HuH-7 (cell line): ENCODE data around the gene CDK5RAP3.
"Not testable (repeated sequence)": the region's sequence is repeated elsewhere in the genome, so short reads cannot be mapped to it uniquely, and the experiment has no call there.

Experiments used
- DNase-seq: peaks from one replicate; pipeline ENCODE4 v3.0.0; 2011; ENCODE audit warnings: low spot score

The CDK5RAP3 gene

DNA sequence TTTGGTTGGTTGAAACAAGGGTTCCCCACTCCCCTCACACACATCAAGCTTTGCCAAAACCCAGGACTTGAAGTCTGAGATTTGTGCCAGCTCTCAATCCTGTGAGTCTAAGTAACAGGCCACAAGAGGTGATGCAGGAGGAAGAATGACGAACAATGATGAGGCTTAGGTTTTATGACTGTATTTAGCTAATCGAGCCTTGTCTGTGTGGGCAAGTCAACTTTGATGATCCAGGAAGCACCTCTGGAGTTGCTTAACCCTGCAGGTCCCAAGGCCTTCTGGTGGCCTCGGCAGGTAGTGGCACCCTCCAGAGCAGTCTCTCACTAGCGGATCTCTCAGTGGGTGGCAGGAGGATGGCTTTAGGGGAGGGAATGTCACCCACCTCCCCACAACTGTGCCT lies 28.7 kb downstream of the CDK5RAP3 start:
- DNase-seq: peak; percentile 55

DNA sequence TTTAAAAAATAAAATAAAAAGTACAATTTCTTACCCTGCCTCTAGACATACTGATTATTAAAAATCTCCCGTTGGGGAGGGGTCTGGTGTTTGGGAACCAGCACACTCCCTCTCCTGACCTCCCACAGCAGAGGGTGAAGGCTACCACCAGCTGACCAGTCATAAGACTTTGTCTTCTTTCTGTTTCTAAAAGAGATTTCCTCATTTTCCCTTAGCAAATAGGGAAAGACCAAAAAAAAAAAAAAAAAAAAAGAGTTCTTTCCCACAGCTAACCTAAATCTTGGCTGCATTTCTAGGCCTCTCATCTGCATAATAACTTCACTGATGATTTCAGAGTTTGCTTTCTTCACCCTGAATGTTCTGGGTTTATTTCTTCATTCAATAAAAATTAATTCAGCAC lies 30.3 kb downstream of the CDK5RAP3 start:
- DNase-seq: no peak

DNA sequence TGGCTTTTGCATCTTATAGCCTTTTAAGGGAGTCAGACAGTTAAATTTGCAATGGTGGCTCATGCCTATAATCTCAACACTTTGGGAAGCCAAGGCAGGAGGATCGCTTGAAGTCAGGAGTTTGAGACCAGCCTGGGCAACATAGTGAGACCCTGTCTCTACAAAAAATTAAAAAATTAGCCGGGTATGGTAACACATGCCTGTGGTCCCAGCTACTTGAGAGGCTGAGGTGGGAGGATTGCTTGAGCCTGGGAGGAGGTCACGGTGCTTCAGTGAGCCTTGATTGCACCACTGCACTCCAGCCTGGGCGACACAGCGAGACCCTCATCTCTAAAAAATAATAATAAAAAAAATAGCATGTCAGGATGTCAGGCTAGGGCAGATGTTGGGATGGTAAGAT lies 30.7 kb downstream of the CDK5RAP3 start:
- DNase-seq: not testable (repeated sequence)

DNA sequence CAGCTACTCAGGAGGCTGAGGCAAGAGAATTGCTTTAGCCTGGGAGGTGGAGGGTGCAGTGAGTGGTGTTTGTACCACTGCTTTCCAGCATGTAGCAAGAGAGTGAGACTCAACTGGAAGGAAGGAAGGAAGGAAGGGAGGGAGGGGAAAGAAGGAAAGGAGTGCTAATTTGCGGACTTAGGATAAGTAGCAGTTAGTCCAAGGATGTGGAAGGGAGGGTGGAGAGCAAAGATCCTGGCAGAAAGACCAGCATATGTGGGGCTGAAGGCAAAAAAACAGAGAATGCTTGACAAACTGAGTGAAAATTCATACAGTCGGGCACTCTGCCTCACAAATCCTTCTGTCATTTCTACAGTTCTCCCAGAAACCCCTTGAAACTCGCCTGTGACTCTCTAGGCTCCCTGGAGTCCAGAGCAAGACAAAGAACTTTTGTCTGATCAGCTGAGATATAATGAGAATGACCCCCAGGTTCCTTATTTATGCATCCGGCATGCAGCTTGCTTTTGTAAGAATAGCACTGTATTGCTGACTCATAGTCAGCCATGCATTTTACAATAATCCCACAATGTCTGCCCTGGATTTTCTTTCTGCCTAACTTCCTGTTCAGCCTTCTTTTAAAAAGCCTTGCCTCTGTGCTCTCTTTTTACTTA lies 31.5 kb downstream of the CDK5RAP3 start:
- no peak for DNase-seq

DNA sequence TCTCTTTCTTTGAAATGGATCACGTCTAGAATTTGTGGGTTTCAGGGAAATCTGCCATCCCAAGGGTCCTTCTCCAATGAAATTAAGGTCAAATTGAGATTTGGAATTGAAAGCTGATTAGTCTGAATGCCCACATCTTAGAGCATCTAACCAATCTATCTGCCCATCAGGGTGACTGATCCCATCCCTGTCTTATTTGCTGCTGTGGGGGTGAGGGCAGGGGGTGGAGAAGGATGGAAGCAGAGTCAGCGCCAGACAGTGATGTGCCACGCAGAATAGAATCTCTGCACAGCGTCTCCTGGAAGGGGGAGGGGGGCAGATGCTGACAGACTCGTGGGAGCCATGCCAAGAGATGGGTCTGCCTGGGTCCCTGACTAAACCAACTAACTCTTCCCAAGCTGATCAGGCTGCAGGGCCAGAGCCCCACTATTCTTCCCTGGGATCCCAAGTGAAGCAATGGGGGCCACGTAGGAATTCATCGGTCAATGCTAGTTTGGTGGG lies 32.1 kb downstream of the CDK5RAP3 start:
- no peak for DNase-seq

DNA sequence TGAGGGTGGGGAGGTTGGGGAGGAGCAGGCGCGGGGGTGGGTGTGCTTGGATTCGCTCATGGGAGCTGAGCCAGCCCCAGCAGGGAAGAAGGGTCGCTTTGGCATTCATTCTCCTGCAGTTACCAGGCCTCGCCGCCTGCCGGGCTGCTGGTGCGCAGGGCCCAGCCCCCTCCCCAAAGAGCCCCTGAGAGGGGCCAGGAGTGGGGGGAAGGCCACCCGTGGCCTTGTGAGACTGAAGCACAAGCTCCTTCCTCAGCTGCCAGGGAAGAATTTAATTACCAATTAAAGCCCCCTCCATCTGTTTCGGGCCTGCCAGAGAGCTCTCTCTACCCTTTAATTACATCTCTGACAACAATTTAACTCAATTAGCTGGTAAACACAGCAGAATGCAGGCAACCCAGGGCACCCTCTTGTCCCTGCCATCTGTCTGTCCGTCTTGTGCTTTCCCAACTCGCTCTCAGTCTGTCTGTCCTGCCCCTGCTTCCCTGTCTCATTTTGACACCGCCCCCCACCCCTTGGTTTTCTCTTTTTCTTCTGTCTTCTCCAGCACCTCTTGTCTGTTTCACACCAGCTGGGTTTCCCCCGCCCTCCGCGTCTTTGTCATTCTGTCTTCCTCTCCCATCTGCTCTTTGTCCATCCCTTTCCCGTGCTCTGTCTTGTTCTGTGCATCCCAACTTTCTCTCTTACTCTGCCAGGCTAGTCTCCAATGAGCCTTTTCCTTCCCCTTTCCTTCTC lies 32.7 kb downstream of the CDK5RAP3 start:
- DNase-seq: no peak

DNA sequence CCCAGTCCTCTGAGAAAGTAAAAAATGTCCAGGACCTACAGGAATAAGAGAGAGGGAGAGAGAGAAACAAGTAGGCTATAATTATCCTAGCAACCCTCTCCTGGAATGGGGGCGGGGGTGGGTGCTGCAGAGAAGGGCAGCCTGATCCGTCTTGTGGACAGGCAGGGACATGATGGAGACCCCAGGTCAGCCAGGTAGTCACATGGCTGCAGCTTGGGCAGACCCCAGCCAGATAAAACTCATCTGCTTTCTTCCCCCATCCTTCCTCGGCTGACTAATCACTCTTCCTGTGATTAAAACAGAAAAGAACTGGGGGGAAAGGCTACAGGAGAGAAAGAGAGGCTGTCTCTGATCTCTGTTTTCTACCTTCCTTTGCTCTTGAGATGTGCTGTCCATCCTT lies 34.1 kb downstream of the CDK5RAP3 start:
- DNase-seq: no peak

DNA sequence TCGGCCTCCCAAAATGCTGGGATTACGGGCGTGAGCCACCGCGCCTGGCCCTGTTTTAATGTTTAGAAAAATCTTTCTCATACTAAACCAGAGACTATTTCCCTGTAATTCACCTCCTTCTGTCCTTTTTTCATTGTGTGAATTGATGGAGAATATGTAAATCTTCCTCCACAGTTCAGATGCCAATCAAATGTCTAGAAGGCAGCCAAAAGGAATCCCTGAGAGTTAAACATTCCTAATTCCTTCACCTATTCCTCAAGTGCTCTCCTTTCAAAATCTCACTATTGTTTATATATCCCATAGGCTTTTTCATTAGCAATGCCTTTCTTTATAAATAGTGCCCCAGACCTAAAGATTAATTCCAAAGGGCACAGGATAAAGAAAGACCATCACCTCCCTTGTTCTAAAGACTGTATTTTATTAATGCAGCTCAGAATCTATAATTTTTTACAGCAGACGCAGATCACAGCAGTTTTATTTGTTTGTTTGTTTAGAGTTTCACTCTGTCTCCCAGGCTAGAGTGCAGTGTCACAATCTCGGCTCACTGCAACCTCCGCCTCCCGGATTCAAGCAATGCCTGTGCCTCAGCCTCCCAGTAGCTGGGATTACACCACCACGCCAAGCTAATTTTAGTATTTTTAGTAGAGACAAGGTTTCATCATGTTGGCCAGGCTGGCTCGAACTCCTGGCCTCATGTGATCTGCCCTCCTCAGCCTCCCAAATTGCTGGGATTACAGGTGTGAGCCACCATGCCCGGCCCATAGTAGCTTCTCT lies 36.2 kb downstream of the CDK5RAP3 start:
- DNase-seq: no peak

DNA sequence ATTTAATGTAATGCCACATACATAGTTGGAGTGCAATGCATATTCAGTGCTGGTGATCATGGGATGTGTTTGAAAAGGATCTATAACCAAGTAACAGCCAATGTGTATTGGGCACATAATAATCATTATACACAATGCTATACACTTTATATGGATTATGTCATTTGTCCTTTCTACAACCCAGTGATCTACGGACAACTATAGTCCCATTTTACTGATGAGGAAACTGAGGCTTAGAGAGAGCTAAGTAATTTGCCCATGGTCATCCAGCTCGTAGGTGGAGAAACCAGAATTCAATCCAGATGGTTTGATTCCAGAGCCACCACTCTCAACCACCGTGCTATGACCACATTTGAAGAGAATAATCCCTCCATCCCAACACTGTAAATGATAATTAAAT lies 39.3 kb downstream of the CDK5RAP3 start:
- DNase-seq: no peak

DNA sequence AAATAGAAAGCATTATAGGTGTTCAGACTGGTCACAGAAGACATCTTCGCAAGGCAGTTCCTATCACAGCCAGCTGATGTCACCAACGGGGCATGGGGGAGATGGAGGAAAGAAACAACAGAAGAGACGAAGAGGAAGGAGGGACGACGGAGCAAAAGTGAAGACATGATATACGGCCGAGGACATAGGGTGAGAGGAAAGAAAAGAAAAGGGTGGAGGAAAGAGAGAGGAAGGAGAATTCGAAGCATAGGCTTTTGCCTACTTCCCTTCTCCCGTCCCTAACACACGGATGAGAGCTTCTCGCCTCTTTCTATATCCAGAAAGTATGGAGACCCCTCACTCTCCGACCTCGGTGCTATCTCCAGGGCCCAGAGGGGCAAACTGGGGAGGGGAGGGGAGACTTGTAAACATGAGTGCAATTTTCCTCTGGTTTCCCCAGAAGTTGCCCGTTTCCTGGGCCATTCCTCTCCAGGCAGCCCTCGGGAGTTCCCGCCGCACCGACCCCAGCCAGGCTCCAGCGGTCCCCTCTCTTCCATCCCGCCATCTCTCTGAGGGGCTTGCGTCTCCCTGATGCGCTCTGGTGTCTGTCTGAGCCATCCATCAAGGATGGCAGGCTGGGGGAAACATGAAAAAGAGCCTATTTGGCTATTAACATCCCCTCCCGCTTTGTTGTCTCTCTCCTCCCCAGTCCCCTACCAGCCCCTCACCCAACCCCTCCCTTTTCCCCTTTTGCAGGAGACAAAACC lies 40.7 kb downstream of the CDK5RAP3 start:
- peak; percentile 92 for DNase-seq

DNA sequence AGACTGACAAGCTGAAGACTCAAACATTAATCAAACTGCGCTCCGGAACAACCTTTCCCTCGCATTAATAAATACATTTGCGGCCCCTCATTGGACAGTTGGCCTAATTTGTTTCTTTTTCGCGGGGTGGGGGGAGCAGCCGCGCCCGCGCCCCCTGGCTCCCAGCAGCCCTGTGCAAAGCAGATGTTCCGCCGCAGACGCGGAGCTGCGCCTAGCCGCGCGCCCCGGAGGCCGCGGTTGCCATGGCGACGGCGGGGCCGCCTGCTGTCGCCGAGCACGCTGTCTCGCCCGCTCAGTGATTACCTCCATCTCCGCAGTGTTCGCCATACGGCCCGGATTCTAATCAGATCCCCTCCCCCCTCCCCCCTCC lies 41.2 kb downstream of the CDK5RAP3 start:
- DNase-seq: peak; percentile 66

DNA sequence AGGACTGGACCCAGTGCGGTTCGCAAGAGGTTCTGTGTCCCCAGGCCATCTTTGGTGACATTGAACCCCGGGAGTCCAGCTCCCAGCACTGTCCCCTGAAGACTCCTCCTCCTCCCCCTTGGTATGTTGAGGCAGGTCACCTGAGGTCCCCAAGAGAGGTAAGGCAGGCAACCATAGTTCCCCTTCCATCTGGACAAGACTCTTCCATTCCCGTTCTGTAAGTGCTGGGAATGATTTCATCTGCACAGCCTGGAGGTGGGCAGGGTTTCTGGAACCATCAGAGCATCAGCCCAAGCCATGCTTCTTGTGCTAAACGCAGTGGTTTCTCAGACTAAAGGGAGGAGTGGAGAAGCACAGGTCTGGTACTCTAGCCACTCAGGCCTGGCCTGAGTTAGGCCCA lies 41.7 kb downstream of the CDK5RAP3 start:
- no peak for DNase-seq

DNA sequence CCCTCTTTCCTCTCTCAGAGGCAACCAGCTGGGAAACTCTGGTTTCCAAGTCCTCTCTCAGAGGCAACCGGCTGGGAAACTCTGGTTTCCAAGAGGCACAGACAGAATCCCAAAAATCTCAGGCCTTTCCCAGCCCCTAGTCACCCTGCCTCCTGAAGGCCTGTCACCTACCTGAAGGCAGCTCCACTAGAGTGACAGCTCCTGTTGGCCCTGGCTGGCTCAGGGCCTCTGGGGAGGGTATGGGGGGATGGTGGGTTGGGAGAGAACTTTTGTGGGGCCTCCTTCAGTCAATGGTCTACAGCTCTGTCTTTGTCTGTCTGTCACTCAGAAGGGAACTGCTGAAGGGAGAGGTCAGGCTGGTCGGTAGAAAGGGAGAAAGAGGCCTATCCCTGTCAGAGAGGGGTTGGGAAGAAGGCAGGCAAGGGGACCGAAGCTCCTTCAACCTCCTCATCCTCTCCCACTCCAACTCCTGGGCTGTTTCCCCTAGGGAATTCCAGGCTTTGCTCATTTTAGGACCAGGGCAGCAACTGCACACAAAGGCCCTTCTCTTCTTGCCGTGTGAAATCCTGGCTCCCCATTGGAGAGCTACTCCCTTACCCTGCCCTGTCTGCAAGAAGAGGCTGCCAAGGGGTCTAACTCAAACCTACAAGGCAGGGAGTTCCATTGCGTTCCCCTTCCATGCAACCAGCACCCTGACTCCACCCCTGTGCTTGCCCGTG lies 43.1 kb downstream of the CDK5RAP3 start:
- no peak for DNase-seq

DNA sequence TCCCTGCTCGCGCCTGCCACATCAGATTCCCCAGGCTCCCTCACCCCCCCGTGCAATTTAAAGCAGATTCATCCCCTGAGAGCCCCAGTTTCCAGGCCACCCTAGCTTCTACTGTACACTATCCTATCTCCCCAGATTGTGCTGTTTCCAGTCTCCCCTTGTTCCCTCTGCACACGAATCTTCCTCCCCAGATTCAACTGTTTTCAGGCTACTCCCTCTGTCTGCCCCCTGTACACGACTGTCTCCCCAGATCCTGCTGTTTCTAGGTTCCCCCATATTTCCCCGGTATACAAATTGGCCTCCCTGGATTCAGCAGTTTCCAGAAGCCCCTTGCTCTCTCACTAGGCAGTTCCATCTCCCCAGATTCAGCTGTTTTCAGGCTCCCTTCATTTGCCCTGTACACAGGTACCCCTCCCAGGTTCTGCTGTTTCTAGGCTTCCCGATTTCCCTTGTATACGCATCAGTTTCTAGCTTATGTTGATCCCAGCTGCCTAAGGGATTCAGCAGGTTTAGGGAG lies 43.7 kb downstream of the CDK5RAP3 start:
- no peak for DNase-seq

DNA sequence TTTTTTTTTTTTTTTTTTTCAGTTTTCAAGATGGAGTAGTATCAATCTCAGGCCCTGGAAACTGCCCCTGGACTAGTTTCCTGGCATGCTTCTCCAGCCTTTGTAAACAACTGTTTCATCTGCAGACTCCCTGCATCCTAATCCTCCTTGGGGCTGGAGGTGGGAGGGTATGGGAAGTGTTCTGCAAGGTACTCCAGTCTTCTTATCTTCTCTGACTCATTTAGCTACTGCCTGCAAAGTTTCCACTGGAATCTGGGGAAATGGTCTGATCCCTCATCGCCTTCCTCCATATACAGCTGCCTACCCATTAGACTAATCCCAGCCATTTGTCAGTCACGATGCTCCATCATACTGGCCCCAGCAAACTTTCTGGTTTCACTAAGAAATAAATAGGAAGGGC lies 45.2 kb downstream of the CDK5RAP3 start:
- DNase-seq: no peak

DNA sequence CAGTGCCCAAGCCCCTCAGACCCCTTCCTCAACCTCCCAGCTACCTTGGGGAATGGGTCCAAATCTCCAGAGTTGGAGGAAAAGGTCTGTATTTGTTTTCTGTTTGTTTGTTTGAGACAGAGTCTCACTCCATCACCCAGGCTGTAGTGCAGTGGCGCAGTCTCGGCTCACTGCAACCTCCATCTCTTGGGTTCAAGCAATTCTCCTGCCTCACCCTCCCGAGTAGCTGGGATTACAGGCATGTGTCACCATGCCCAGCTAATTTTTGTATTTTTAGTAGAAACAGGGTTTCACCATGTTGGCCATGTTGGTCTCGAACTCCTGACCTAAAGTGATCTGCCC lies 46.9 kb downstream of the CDK5RAP3 start:
- DNase-seq: not testable (repeated sequence)

DNA sequence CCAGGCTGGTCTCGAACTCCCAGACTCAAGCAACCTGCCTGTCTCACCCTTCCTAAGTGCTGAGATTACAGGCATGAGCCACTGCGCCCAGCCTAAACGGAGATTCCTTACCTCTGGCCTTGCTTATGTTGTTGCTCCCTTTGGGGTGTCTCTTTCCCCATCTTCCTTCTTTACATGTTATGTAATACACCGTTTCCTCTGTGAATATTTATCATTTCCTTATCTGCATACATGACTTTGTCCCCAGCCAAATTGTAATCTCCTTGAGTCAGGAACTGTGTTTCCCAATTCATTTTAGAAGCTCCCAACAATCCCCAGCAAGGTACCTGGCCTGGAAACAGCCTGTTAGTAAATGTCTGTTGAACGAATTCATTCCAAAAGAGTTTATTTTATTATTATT lies 51.0 kb downstream of the CDK5RAP3 start:
- no peak for DNase-seq

DNA sequence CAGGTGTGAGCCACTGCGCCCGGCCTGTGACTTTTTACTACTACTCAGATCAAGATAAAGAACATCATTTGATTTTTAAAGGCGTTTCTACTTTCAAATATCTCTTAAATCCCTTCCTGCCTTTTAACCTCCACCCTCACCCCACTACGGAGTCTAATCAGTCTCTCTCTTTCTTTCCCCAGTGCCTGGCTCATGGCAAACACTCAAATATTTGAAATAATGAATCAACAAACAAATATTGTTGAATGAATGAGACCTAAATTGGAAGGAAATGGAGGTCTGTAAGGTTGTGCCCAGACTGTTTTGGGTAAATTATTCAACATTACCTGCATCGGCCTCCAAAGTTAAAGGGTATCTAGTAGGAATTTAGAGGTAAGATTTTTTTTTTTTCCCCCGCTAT lies 52.0 kb downstream of the CDK5RAP3 start:
- DNase-seq: no peak

DNA sequence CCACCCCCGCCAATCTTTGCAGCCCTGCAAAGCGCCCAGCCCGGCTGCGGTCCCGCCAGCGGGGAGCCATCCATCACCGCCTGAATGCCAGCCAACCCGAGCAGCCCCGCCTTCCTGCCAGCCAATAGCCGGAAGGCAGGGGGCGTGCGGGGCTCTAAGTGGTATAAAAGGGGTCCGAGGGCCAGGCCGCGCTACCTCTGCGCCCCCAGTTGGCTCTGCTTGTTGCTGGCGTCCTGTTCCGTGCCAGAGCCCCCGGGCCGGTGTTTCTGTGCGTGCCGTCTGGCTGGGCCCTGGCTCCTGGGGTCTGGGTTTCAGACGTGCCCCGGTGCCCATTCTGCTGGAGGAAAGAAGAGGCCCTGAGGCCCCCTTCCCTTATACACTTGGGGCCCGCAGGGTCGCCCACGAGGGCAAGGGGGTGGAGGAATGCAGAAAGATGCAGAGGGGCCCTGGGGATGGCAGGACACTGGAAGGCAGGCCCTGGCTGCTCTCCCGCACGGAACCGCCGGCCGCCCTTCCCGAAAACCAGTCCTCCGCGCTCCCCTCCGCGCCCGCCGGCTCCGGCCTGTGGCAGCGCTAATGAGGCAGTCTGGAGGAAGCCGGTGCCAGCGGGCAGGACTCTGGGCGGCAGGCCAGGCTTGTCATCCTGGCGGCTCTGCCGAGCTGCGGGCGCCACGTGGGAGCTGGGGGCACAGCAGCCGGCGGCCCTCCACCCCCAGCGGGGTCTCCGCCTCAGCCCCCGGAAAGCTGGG lies 52.7 kb downstream of the CDK5RAP3 start:
- DNase-seq: peak; percentile 56

DNA sequence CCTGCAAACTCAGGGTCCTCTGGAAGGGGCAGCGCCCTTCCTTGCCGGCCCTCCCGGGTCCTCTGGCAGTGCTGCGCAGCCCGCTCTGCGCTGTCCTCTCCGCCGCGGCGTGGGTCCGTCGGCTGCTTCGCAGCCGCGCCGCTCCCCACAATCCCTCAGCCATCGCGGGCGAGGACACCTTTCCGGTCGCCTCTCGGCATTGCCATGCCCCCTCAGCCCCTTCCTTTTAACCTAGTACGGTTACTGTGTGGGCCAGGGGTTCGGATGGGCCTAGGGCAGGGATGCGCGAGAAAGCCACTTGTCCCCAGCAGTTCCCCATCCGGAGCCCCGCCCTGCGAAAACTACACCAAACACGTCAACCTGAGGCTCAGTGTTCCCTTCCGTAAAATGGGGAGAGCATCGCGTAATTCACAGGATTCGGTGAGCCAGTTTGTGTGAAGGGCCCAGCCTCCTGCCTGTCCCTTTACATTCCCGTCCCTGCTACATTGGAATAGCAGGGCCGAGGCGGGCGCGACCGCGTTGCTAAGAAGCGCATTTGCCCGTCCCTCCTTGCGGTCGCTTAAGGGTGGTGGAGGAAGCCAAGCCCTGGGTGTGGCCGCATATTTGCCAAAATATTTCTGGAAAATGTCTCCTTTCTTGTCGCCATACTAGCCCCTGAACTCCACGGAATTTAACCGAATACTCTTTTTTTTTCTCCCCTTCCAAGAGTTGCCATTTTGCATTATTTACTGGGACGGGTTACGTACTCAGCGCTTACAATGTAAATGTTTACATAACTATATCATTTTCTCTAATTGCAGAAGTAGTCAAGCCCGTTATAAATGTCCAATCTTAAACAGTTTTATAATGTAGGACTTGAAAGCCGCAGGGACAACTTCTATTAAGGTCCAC lies 53.5 kb downstream of the CDK5RAP3 start:
- DNase-seq: no peak
